ENCODE measurements around the gene ZYG11B. TPM values are rescaled to one million over a fixed set of nuclear protein-coding genes. Genes with fewer than 3 reads are reported as not detected.
"Not testable (repeated sequence)": the region's sequence is repeated elsewhere in the genome, so short reads cannot be mapped to it uniquely, and the experiment has no call there.

ZYG11B gene
- total RNA-seq, 1 donor from 2014 or later: 84.3 TPM

- intact Hi-C loops (cut with micrococcal nuclease): no loop called here
- ATAC-seq (no peak), DNase-seq (no peak)
These were observed 21.9 kb downstream of the ZYG11B start for GRCh38 chr1:52748119-52748518.

GRCh38 chr1:52749496-52749895, 23.2 kb downstream of the ZYG11B start:
- ATAC-seq; intact Hi-C loops (cut with micrococcal nuclease); DNase-seq: not testable (repeated sequence)

GRCh38 chr1:52750139-52750538, 23.9 kb downstream of the ZYG11B start:
- intact Hi-C loops (cut with micrococcal nuclease); ATAC-seq; DNase-seq: not testable (repeated sequence)

- intact Hi-C loops (cut with micrococcal nuclease): no loop called here
- no peak for DNase-seq
- peak; percentile 40 for ATAC-seq
These were observed 25.6 kb downstream of the ZYG11B start for GRCh38 chr1:52751589-52752483.

- intact Hi-C loops (cut with micrococcal nuclease): no loop called here
- DNase-seq (no peak), ATAC-seq (peak; percentile 38)
These were observed 26.2 kb downstream of the ZYG11B start for GRCh38 chr1:52752484-52752826.

- DNase-seq (no peak), ATAC-seq (no peak)
- intact Hi-C loops (cut with micrococcal nuclease): no loop called here
These were observed 26.9 kb downstream of the ZYG11B start for GRCh38 chr1:52753169-52753568.

- no peak for ATAC-seq
- no peak for DNase-seq
- intact Hi-C loops (cut with micrococcal nuclease): no loop called here
These were observed 29.8 kb downstream of the ZYG11B start for GRCh38 chr1:52756020-52756419.

GRCh38 chr1:52759908-52760307, 33.7 kb downstream of the ZYG11B start:
- no peak for ATAC-seq
- DNase-seq: no peak
- intact Hi-C loops (cut with micrococcal nuclease): no loop called here

GRCh38 chr1:52767596-52768280, 41.5 kb downstream of the ZYG11B start:
- no peak for ATAC-seq
- DNase-seq: no peak
- intact Hi-C loops (cut with micrococcal nuclease): no loop called here

- peak; percentile 80 for ATAC-seq
- intact Hi-C loops (cut with micrococcal nuclease): no loop called here
- no peak for DNase-seq
These were observed 43.2 kb downstream of the ZYG11B start for GRCh38 chr1:52769346-52770033.

- DNase-seq (no peak), ATAC-seq (no peak)
- intact Hi-C loops (cut with micrococcal nuclease): no loop called here
These were observed 45.1 kb downstream of the ZYG11B start for GRCh38 chr1:52771384-52771783.

GRCh38 chr1:52786148-52786547, 59.9 kb downstream of the ZYG11B start:
- DNase-seq: no peak
- intact Hi-C loops (cut with micrococcal nuclease): no loop called here
- ATAC-seq: no peak

GRCh38 chr1:52790429-52790828, 64.2 kb downstream of the ZYG11B start:
- DNase-seq; intact Hi-C loops (cut with micrococcal nuclease); ATAC-seq: not testable (repeated sequence)

- intact Hi-C loops (cut with micrococcal nuclease): no loop called here
- ATAC-seq (no peak), DNase-seq (no peak)
These were observed 65.8 kb downstream of the ZYG11B start for GRCh38 chr1:52792036-52792435.

GRCh38 chr1:52793717-52794116, 67.5 kb downstream of the ZYG11B start:
- ATAC-seq; DNase-seq; intact Hi-C loops (cut with micrococcal nuclease): not testable (repeated sequence)

- intact Hi-C loops (cut with micrococcal nuclease): no loop called here
- DNase-seq (no peak), ATAC-seq (peak; percentile 41)
These were observed 69.2 kb downstream of the ZYG11B start for GRCh38 chr1:52795464-52795863.

- intact Hi-C loops (cut with micrococcal nuclease): no loop called here
- no peak for ATAC-seq
- DNase-seq: no peak
These were observed 72.1 kb downstream of the ZYG11B start for GRCh38 chr1:52798331-52798730.

GRCh38 chr1:52801011-52801410, 74.8 kb downstream of the ZYG11B start:
- intact Hi-C loops (cut with micrococcal nuclease): no loop called here
- DNase-seq (no peak), ATAC-seq (no peak)

- intact Hi-C loops (cut with micrococcal nuclease); DNase-seq; ATAC-seq: not testable (repeated sequence)
These were observed 77.8 kb downstream of the ZYG11B start for GRCh38 chr1:52804083-52804482.

GRCh38 chr1:52814465-52814864, 88.2 kb downstream of the ZYG11B start:
- intact Hi-C loops (cut with micrococcal nuclease): no loop called here
- no peak for ATAC-seq
- DNase-seq: no peak

Measured in left ventricle myocardium superior (tissue), 1 donor.